Spleen (tissue), 11 donors: ENCODE data around the gene HPGDS. TPM values are rescaled to one million over a fixed set of nuclear protein-coding genes. Genes with fewer than 3 reads are reported as not detected.
A peak's percentile ranks its signal among the peaks of the same experiment; 100 is the strongest.

Source experiments
- DNase-seq: peaks from one replicate; pipeline ENCODE4 v3.0.0-alpha.2; 2020
- H3K27ac ChIP-seq, 8 donors: fragments of 200-600 bp; sonication (generic) in 7 of 8; 1 replicate in 4 of 8; 2 replicates in 4 of 8; pipeline versions ENCODE4 v1.5.0 to v1.8.0; 2016 to 2021; ENCODE audit warnings: inconsistent platforms in 4 of 8, mild to moderate bottlenecking in 4 of 8, moderate library complexity in 1 of 8
- H3K27me3 ChIP-seq, 7 donors: fragments of 200-600 bp; sonication (generic) in 6 of 7; replicated peaks in 1 of 7; 1 replicate in 4 of 7; 2 replicates in 3 of 7; pipeline versions ENCODE4 v1.5.0 to v1.8.0; 2016 to 2021; ENCODE audit warnings: inconsistent platforms in 3 of 7, mild to moderate bottlenecking in 1 of 7
- H3K36me3 ChIP-seq, 6 donors: fragments of 200-600 bp; sonication (generic) in 5 of 6; 1 replicate in 4 of 6; 2 replicates in 2 of 6; pipeline versions ENCODE4 v1.5.0 to v1.8.0; 2016 to 2021; ENCODE audit warnings: inconsistent platforms in 2 of 6
- H3K4me1 ChIP-seq, 6 donors: fragments of 200-600 bp; sonication (generic) in 5 of 6; 1 replicate in 3 of 6; 2 replicates in 3 of 6; pipeline versions ENCODE4 v1.5.0 to v1.8.0; 2016 to 2021; ENCODE audit warnings: inconsistent platforms in 3 of 6
- H3K4me3 ChIP-seq, 8 donors: fragments of 200-600 bp; sonication (generic) in 7 of 8; 1 replicate in 4 of 8; 2 replicates in 4 of 8; pipeline versions ENCODE4 v1.5.0 to v1.8.0; 2016 to 2021; ENCODE audit warnings: inconsistent platforms in 4 of 8, mild to moderate bottlenecking in 4 of 8, moderate library complexity in 2 of 8
- H3K9me3 ChIP-seq, 8 donors: fragments of 200-600 bp; sonication (generic) in 7 of 8; 1 replicate in 4 of 8; 2 replicates in 4 of 8; pipeline versions ENCODE4 v1.5.0 to v1.8.0; 2016 to 2021; ENCODE audit warnings: inconsistent platforms in 4 of 8
- POLR2A ChIP-seq, 3 donors: fragments of 450-650 bp; IDR thresholded peaks; one replicate each; pipeline ENCODE4 v1.5.1; 2017; ENCODE audit warnings: antibody characterized with exemption in 3 of 3, mild to moderate bottlenecking in 1 of 3
- POLR2AphosphoS5 ChIP-seq, 3 donors: sonication (generic); formaldehyde crosslinking; IDR thresholded peaks; one replicate each; pipeline ENCODE4 v1.5.1; 2017; ENCODE audit warnings: antibody characterized with exemption in 3 of 3
- WGBS, 5 donors: extraction: QIAGEN DNeasy Blood & Tissue Kit in 3 of 5; methylation state at CpG; one replicate each; pipeline versions ENCODE4 v1.1.5 to v1.1.7; 2013 to 2018; 5-methylcytosine and 5-hydroxymethylcytosine counted together
- intact Hi-C: fragments of 100-400 bp; cut with DNase I; formaldehyde crosslinking; loops from one replicate; pipeline ENCODE4 v1.15.0; 2023; ENCODE audit warnings: low total_unique reads
- polyA plus RNA-seq, 3 donors: library from polyadenylated mRNA; stranded (reverse); fragments of 200-250 nt; gene quantifications; one replicate each; pipeline ENCODE4 v1.2.1, GENCODE V29; 2013
- total RNA-seq, 7 donors: library from RNA; depleted of rRNA in 3 of 7; stranded (reverse); fragments of >200 nt in 3 of 7; fragmentation: NEBNext Ultra II Directional in 4 of 7; extraction: Animal tissue kit (Norgen Biotek cat#: 25700) in 4 of 7; gene quantifications; one replicate each; pipeline versions ENCODE4 v1.1.0 to v1.2.1, GENCODE V29; 2016 to 2021
- TF ChIP-seq, protein P1 (sequence below), 11 experiments: fragments of 200-600 bp in 7 of 11; fragments of 450-650 bp in 4 of 11; sonication (generic) in 4 of 11; IDR thresholded peaks in 8 of 11; conservative IDR thresholded peaks in 3 of 11; 1 replicate in 7 of 11; 2 replicates in 4 of 11; pipeline versions ENCODE4 v1.4.0 to v1.8.0; 2016 to 2021; ENCODE audit warnings: antibody characterized with exemption in 11 of 11, inconsistent platforms in 4 of 11, mild to moderate bottlenecking in 1 of 11
- donor health status: healthy with polysubstance abuse.
- donor health status: DM: no; HTN: no; CAD: no; lungs with moderate emphysema.
- donor health status: DM: no; HTN: no; CAD: no.
- donor health status: Bipolar disorder and iron deficiency.
- donor health status: healthy.
- donor health status: DM: no; HTN: no; CAD: no.
- donor health status: DM: yes; HTN: yes; CAD: no.

HPGDS gene
- total and polyA plus RNA-seq, 10 donors: 0.04 to 2.2 (median 0.42) TPM; not detected in 4

DNA sequence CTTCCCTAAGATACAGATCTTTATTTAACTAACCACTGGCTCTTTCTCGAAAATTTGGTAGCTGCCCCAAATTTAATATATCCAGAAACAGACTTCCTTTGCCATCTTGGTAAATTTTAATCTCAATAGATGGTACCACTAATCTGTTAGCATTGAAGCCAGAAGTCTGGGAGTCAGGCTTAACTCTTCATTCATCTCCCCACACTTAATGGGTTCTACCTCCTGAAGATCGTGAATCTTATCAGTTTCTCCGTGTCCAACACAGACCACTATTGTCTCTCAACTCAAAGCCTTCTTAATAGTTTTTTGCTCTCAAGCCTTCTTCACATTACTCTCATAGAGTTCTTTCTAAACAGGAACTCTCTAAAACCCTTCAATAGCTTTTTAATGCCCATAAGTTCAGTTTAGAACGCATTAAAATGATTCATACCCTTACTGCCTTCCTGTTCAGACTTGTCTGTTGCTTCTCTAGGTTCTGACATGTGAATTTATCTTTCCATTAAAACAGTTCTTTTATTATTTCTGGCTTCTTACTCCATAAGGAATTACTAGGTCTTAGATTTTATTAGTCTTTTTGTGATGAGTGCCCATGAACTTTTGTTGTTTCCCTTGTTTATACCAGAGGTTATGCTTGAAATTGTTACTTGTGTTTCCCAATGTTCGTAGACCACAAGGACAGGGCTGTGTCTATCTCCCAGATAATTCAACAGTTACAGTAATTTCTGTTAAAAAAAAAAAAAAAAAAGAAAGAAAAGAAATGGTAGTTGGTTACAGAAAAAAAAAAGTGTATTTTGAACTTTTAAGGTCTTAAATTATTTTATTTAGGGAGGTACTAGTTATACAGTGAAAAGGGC, 80.2 kb downstream of the HPGDS start:
- TF ChIP-seq POLR2A (IDR thresholded peaks at IDR 0.05) (no peak), POLR2AphosphoS5 (IDR thresholded peaks at IDR 0.05) (no peak)
- TF ChIP-seq, protein P1, sequence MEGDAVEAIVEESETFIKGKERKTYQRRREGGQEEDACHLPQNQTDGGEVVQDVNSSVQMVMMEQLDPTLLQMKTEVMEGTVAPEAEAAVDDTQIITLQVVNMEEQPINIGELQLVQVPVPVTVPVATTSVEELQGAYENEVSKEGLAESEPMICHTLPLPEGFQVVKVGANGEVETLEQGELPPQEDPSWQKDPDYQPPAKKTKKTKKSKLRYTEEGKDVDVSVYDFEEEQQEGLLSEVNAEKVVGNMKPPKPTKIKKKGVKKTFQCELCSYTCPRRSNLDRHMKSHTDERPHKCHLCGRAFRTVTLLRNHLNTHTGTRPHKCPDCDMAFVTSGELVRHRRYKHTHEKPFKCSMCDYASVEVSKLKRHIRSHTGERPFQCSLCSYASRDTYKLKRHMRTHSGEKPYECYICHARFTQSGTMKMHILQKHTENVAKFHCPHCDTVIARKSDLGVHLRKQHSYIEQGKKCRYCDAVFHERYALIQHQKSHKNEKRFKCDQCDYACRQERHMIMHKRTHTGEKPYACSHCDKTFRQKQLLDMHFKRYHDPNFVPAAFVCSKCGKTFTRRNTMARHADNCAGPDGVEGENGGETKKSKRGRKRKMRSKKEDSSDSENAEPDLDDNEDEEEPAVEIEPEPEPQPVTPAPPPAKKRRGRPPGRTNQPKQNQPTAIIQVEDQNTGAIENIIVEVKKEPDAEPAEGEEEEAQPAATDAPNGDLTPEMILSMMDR (IDR thresholded peaks at IDR 0.05 in 8 of 11, conservative IDR thresholded peaks at IDR 0.05 in 3 of 11): no peak
- WGBS, 5 donors: 89 to 93% (median 91%) methylated on average over 5 of the region's 5 CpGs
- H3K27ac ChIP-seq: no peak overlapping the region
- no peaks in the 10 kb centered on the region for H3K9me3 ChIP-seq
- H3K36me3 ChIP-seq: peaks cover 0 to 62% (median 7%) of the 10 kb centered on the region in 6 donors
- DNase-seq: no peak
- H3K4me1 ChIP-seq: no peaks in the 10 kb centered on the region
- no peaks in the 10 kb centered on the region for H3K27me3 ChIP-seq
- intact Hi-C loops: no loop called here
- H3K4me3 ChIP-seq: no peak overlapping the region

DNA sequence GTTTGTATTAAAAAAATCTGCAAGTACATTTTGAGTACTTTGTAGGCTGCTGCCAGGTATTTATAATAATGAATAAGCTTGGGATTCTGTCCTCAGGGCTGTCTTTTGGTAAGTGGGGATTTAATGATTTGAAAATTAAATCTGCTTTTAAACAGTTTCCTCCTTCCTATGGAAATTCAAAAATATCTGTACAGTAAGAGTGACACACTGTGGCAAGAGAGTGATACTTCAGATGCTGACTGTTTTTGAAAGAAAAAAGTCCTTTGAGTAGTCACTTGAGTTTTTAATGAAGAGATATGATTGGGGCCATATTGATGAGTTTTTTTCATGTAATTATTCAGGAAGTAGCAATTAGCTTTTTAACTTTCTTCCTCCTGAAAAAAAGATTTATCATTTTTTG, 85.8 kb downstream of the HPGDS start:
- no peaks in the 10 kb centered on the region for H3K4me1 ChIP-seq
- no peak overlapping the region for H3K27ac ChIP-seq
- TF ChIP-seq POLR2AphosphoS5 (IDR thresholded peaks at IDR 0.05) (no peak), POLR2A (IDR thresholded peaks at IDR 0.05) (no peak)
- TF ChIP-seq, protein P1 (IDR thresholded peaks at IDR 0.05 in 8 of 11, conservative IDR thresholded peaks at IDR 0.05 in 3 of 11): peak in 2 of 11 experiments; percentile 13 to 15
- H3K36me3 ChIP-seq: peaks cover 0 to 62% (median 13%) of the 10 kb centered on the region in 6 donors
- H3K27me3 ChIP-seq: no peaks in the 10 kb centered on the region
- no peak overlapping the region for H3K4me3 ChIP-seq
- no peak for DNase-seq
- intact Hi-C loops: no loop called here
- no peaks in the 10 kb centered on the region for H3K9me3 ChIP-seq

DNA sequence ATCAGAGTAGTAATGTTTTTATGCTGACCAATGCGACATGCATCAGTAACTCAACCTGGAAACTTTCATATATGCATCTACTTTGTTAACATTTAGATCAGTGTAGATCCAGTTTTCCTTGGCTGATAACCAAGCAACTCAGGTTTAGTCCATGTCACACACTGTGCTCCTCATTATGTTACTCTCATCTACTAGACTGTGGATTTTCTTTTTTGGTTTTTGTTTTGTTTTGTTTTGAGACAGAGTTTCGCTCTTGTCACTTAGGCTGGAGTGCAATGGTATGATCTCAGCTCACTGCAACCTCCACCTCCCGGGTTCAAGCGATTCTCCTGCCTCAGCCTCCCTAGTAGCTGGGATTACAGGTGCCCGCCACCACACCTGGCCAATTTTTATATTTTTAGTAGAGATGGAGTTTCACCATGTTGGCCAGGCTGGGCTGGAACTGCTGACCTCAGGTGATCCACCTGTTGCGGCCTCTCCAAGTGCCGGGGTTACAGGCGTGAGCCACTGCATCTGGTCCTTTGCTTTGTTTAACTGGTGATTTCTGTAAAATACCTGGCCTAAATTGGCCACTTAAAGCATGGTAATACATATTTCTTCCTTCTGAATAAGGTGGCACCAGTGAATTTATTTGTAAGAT, 86.4 kb downstream of the HPGDS start:
- intact Hi-C loops: no loop called here
- no peak for TF ChIP-seq POLR2AphosphoS5 (IDR thresholded peaks at IDR 0.05)
- TF ChIP-seq, protein P1 (IDR thresholded peaks at IDR 0.05 in 8 of 11, conservative IDR thresholded peaks at IDR 0.05 in 3 of 11): no peak
- no peak for TF ChIP-seq POLR2A (IDR thresholded peaks at IDR 0.05)
- 89 to 97% (median 91%) methylated on average over 8 of the region's 8 CpGs for WGBS, 5 donors
- H3K4me3 ChIP-seq: no peak overlapping the region
- no peaks in the 10 kb centered on the region for H3K9me3 ChIP-seq
- no peaks in the 10 kb centered on the region for H3K27me3 ChIP-seq
- no peak for DNase-seq
- no peaks in the 10 kb centered on the region for H3K4me1 ChIP-seq
- no peak overlapping the region for H3K27ac ChIP-seq
- peaks cover 0 to 64% (median 15%) of the 10 kb centered on the region in 6 donors for H3K36me3 ChIP-seq

DNA sequence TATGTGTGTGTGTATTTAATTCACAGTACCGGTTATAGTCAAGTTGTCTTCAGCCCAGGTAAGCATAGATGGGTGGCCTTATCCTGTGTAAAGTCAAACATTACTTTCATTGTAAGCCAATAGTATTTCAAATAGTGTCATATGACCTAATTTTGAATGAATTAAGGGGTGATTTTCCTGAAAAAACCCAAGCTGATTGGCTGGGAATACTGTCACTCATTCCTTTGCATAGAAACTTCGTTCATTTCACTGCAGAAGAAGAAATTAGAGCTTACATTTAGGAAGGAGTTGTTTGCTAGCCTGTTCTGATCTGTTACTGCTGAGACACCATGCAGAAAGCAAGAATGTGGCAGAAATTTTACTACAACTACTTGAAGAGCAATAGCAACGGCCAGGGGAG, 89.6 kb downstream of the HPGDS start:
- Histone ChIP-seq H3K4me1 (no peaks in the 10 kb centered on the region), H3K36me3 (peaks cover 0 to 68% (median 21%) of the 10 kb centered on the region in 6 donors), H3K4me3 (no peak overlapping the region), H3K27ac (no peak overlapping the region), H3K27me3 (no peaks in the 10 kb centered on the region), H3K9me3 (no peaks in the 10 kb centered on the region)
- intact Hi-C loops: no loop called here
- TF ChIP-seq POLR2A (IDR thresholded peaks at IDR 0.05) (no peak), POLR2AphosphoS5 (IDR thresholded peaks at IDR 0.05) (no peak)
- TF ChIP-seq, protein P1 (IDR thresholded peaks at IDR 0.05 in 8 of 11, conservative IDR thresholded peaks at IDR 0.05 in 3 of 11): no peak
- 93 to 97% (median 96%) methylated on average over 3 of the region's 3 CpGs for WGBS, 5 donors
- no peak for DNase-seq
